Gastrocnemius medialis (tissue), 4 donors: ENCODE data around the gene BOD1L2. TPM values are rescaled to one million over a fixed set of nuclear protein-coding genes. Genes with fewer than 3 reads are reported as not detected.

Experiments
- total RNA-seq, 4 donors: library from RNA; depleted of rRNA; stranded (reverse); fragments of >200 nt; gene quantifications; one replicate each; pipeline versions ENCODE4 v1.1.0 to v1.2.3, GENCODE V29; 2016

The BOD1L2 gene
- total RNA-seq, 4 donors from 2014 or later = not detected

Other genes with a start within 250 kb of the BOD1L2 start
- gene ST8SIA3, start 205.5 kb downstream of the BOD1L2 start, total RNA-seq = not detected